GM15510 (cell line): Measurements from ENCODE around the gene ZNF652.

Experiments used
- POLR2A ChIP-seq: IDR thresholded peaks from 3 replicates; pipeline ENCODE4 v1.6.1; 2011; ENCODE audit warnings: borderline replicate concordance; ENCODE audit not compliant: insufficient read length; ENCODE audit errors: extremely low read depth

The ZNF652 gene

DNA sequence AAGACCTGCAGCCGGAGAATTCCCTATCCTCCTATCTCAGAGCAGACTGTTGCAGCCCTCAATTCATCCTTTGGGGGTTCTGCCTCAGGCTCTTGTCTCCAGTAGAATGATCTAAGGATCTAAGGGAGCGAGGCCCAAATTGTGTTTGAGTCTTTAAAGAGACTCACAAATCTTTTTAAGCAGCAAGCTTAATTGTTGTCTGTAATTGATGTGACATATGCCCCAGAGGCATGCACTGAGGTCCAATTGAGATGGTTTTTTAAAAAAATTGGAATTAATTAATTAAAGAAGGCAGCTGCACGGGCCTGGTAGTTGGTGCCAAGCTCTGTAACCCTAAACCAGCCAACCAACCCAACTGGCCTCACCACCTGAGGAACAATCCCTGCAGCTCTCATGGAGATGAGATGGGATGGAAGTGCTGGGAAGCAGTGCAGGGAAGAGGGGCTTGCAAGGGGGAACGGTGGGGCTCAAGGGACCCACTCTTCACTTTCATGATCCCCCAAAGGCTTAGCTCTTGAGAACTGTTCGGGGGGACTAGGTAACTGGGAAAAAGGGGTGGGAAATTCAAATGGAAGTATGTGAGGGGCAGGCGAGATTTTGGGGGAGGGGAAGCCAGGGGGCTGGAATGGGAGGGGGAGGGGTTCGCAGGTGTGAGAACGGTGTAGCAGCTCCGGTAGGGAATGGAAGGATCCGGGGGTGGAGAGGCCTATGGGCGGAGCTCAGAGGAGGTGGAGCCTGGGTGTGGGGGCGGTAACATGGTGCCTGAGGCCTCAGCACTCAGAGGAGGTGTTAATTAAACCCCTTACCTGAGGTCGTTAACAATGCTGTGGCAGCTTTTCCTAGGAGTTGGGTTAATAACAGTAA is 9.2 kb upstream of the ZNF652 start:
- no peak for TF ChIP-seq POLR2A

DNA sequence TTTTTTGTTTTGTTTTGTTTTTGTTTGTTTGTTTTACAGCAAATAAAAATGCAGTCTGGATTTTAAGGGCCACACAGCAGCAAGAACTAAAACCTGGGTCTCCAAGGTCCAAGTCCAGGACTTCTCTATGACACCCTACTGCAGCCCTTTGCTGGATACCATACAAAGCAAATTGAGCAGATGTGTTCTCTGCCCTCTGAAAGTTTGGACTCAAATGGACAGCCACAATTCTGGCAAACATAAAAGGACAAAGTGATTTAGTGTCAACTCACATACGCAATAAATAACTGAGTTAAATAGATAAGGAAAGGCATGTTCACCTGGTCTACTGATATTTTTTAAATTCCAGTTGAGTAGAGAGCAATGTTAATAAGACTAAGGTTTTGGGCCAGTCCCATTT is 7.7 kb upstream of the ZNF652 start:
- no peak for TF ChIP-seq POLR2A

DNA sequence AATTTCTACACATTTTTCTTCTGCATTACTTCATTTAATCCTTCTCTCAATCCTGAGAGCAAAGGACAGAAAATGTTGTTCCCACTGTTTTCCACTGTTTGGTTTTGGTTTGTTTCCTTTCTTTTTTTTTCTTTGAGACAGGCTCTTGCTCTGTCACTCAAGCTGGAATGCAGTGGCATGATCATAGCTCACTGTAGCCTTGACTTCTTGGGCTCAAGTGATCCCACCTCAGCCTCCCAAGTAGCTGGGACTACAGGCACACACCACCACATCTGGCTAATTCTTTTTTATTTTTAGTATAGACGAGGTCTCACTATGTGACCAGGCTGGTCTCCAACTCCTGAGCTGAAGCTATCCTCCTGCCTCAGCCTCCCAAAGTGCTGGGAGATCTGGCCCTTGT is 7.0 kb upstream of the ZNF652 start:
- TF ChIP-seq POLR2A = no peak

DNA sequence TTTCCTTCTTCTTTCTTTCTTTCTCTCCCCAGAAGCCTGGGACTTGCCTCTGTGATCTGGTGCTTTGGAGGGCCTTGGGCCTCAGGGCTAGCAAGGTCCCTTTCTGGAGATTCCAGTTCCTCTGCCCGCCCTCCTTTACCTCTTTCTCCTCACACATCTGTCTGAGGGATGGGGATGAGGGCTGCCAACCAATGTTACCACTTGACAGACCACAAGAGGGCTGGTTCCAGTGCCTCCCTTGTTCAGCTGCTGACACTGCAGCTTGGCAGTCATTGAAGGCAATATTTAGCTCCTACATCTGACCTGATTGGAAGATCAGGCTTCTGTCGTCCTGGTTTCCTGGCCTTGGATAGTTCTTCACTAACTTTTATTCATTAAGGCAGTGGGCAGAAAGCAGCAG is 3.6 kb upstream of the ZNF652 start:
- TF ChIP-seq POLR2A = no peak

DNA sequence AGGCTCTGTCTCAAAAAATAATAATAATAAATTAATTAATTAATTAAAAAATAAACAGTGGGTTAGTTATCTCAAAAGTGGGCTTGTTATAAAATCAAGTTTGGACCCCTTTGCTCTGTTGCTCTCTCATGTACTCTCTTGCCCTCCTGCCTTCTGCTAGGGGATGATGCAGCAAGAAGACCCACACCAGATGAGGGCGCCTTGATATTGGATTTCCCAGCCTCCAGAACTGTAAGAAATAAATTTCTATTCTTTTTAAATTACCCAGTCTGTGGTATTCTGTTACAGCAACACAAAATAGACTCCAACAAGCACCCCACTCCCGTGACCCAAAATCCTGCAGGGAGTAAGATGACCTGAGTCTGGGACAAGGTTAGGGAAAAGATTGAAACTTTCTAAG is 2.1 kb upstream of the ZNF652 start:
- no peak for TF ChIP-seq POLR2A

DNA sequence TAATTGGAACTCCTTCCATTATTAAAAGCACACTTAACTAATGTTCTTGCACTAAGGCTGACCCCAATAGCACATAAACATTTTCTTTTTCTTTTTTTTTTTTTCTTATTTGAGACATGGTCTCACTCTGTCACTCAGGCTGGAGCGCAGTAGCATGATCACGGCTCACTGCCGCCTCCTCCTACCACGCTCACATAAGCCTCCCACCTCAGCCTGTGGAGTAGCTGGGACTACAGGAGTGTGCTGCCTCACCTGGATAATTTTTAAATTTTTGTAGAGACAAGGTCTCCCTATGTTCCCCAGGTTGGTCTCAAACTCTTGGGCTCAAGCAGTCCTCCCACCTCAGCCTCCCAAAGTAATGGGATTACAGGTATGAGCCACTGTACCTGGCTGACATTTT is 1.2 kb upstream of the ZNF652 start:
- TF ChIP-seq POLR2A = no peak

DNA sequence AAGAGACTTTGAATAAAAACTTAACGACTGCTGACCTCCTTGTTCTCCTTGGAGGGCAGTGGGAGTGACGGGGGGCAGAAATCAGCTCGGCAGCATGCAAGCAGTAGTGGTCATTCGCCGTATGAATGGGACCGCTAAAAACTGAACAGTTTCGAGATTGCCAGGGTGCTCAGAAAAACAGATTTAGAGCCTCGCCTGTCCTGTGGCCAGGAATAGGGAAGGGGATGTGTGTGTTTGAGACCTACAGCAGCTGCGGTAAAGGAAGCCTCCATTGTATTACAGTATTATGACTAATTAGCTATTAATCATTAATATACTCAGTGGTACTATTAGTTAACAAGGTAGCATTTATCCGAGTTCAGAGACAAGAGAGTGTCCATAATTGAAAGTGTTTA is 670 bp upstream of the ZNF652 start:
- TF ChIP-seq POLR2A = no peak

DNA sequence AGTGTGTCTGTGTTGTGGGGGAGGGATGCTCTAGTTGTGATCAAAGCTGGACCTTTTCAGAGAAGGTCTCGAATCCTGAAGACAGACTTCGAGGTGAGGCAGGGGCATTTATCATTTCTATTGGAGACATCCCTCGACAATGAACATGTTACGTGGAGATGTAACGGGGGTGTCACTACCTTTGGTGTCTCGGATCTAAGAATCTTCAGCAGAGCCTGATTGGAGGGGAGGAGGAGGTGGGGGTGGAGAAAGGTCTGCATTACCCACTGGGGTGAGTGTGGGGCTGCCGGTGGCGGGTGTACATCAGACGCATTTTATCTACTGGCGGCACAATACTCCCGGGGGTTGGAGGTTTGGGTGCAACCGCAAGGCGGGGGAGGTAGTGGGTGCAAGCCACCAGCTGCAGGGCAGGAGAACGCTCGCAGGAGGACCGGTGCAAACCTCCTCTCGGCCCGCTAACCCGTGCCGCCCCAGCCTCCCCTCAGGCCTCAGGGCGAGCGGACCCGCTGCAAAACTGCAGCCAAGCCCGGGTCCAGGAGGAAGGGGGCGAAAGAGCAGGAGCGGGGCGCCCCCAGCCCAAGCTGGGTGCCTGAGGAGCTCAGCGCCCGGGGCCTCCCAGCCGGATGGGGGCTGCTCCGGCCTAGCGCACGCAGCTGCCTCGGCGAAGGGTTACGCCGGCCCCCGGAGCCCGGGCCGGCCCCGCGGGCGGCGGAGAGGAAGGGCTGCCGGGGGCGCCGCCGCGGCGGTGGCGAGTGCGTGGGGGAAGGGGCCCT is 735 bp downstream of the ZNF652 start:
- TF ChIP-seq POLR2A = peak; percentile 70

DNA sequence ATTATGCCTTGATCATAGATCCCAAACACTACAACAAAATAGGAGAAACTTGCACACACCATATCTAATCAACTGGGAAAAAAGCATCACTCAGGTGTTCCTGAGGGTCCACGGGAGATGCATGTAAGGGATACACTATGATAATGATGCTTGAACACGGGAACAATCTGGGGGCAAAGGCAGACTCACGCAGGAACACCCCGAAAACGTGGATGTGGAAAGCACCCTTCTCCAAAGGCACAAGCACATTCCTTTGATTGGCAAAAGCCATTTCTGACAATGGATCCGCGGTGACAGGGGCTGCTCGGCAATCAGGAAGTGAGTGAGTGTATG is 1.3 kb downstream of the ZNF652 start:
- TF ChIP-seq POLR2A = no peak

DNA sequence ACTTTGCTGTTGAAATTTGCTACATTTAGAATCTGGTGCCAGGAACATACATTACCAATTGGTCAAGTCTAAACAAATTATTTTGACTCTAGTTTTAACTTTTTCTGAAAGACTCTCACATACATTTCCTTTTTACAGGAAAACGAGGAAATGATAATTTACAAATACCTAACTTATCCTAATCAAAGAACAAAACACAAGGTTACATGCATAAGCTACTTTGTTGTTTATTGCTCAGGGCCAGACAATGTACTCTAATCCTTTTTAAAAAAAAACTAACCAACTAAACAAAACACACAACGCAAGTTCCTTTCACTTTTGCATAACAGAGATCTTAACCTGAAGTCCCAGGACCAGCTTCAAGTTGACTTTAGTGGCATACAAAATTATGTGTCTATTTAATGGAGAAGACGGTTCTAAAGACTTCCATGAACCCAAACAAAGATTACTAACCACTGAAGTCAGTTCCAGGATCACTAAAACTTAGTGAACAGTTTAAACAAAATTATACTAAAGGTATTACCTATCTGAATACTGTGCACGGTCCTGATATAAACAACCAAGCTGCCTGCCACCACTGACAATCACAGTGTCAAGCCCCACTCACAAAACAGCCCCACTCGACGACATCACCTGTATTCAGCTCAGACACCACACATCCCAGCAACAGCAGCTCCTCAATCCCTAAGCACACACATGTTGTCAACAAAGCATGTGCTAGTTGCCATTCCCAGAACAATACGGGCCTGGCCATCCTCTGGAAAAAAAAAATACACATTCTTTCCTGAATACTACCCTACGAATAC is 1.9 kb downstream of the ZNF652 start:
- no peak for TF ChIP-seq POLR2A

DNA sequence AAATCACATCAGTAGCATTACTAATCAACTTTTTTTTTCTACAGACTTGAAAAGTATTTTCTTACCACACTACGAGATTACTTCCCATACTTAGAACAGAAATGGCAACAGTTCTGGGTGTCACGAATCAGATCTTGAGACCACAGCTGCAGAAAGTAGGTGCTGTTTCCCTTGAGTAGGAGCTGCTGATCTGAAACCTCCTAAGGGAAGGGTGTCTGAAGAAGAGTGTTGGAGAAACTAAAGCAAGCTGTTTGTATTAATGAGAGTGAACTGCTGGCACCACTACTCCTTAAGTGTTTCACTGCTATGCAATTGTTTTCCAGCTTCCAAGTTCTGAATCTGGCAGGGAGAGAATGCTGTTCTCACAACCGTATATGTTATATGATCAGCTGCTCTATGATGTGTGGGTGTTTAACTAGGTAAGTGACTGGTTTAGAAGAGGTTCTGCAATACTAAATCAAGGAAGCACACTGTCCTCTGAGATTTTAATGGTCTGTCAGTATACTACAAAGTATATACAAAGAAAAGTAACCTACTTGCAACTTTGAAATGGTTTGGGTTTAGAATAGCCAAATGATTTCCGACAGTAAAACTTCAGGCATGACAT is 3.3 kb downstream of the ZNF652 start:
- TF ChIP-seq POLR2A = no peak

DNA sequence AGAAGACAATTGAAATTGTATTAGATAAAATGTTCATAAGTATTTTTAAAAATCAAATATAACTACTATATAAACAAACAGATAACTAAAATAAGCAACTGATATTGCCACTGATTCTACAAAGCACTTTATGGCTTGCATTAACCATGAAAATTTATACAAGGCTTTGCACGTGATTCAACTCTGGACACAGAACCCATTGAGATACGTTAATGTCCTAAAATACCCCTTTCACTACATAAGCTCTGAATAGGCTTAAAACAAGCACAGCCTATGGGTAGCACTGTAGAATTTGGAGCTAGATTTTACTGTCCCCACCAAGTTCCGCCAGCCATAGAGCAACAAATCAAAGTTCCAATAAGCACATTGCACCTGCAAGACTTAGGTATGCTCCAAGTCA is 4.5 kb downstream of the ZNF652 start:
- no peak for TF ChIP-seq POLR2A

DNA sequence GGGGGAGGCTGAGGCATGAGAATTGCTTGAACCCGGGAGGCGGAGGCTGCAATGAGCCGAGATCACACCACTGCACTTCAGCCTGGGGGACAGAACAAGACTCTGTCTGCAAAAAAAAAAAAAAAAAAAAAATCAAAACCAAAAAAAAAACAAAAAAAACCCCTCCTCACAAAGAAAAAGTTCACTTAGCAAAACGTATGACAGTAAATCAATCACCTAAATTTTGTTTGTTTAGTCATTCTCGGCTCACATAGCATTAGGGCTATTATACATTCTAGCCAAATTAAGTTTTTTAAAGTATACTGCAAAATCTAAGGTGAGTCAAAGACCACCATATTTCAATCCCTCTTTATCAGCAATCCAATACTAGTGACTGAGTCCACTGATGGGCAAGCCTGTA is 5.7 kb downstream of the ZNF652 start:
- TF ChIP-seq POLR2A = no peak

DNA sequence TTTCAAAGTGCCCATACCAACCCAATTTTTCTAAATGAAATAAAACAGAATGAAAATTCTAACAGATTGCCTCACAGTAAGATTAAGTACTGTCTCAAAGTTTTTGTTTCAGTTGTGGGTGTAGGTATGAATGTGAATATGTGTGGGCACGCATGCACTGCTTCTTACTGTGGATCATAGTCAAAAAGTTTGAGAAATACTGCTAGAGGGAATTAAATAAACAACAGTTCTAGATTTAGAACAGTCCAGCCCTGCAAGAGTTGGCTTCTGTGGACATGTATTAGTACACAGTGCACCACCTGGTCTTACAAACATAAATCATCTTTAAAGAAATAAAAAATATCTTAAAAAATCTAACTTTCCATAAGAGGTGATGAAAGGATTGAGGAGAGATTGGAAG is 8.4 kb downstream of the ZNF652 start:
- TF ChIP-seq POLR2A = no peak
